ENCODE results near the gene FSD2.

- no peak for TF ChIP-seq CTCF (IDR thresholded peaks at IDR 0.05 in 8 of 11, conservative IDR thresholded peaks at IDR 0.05 in 3 of 11)
- TF ChIP-seq POLR2AphosphoS5 (IDR thresholded peaks at IDR 0.05): no peak
Measured at GRCh38 chr15:82840166-82840565, 34.3 kb upstream of the FSD2 start.
